Activated naive CD8-positive, alpha-beta T cell (primary cell): ENCODE results near the gene ALPI.
"Not testable (repeated sequence)": the region's sequence is repeated elsewhere in the genome, so short reads cannot be mapped to it uniquely, and the experiment has no call there.

ENCODE experiments used
- H3K27ac Mint-ChIP-seq: one replicate; pipeline ENCODE4 v1.8.0; 2021; ENCODE audit warnings: mixed read lengths
- H3K27me3 Mint-ChIP-seq: one replicate; pipeline ENCODE4 v1.8.0; 2021; ENCODE audit warnings: mixed read lengths
- H3K36me3 Mint-ChIP-seq: one replicate; pipeline ENCODE4 v1.8.0; 2021; ENCODE audit warnings: mixed read lengths
- H3K4me1 Mint-ChIP-seq: one replicate; pipeline ENCODE4 v1.8.0; 2021; ENCODE audit warnings: low read depth, mixed read lengths
- H3K4me3 Mint-ChIP-seq: one replicate; pipeline ENCODE4 v1.8.0; 2021; ENCODE audit warnings: mild to moderate bottlenecking, mixed read lengths
- H3K9me3 Mint-ChIP-seq: one replicate; pipeline ENCODE4 v1.8.0; 2021; ENCODE audit warnings: low read depth, mixed read lengths

Gene ALPI

GRCh38 chr2:232455426-232456255 lies at the start of gene ALPI:
ALPI (plus strand) TSS chr2:232456153; CDS start chr2:232456200, 47 bp downstream.
- H3K36me3 Mint-ChIP-seq: no peaks in the 10 kb centered on the region
- no peak within 1 kb of the TSS for H3K4me3 Mint-ChIP-seq
- no peaks in the 10 kb centered on the region for H3K4me1 Mint-ChIP-seq
- peaks cover 7% of the 10 kb centered on the region for H3K27me3 Mint-ChIP-seq
- no peak within 1 kb of the TSS for H3K27ac Mint-ChIP-seq
- H3K9me3 Mint-ChIP-seq: no peaks in the 10 kb centered on the region

DNA sequence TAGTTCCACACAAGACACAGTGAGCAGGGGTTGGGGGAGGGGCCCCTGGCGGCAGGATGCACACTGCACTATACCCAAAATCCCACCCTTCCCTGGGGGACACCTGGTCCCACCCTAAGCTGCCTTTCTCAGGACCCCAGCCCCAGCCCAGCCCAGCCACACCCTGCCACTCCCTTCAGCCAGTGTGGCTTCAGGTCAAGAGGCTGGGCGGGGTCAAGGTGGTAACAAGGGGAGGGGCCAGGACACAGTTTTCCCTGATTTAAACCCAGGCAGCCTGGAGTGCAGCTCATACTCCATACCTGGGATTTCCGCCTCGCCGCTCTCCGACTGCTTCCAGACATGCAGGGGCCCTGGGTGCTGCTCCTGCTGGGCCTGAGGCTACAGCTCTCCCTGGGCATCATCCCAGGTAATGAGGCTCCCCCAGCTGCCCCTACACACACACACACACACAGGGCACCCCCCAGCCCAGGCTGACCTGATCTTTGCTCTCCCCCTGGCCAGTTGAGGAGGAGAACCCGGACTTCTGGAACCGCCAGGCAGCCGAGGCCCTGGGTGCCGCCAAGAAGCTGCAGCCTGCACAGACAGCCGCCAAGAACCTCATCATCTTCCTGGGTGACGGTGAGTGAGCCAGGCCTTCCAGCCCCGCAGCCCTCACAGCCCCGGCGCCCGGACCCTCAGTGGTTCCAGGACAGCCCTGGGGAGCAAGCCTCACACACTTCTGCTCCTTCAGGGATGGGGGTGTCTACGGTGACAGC lies 49.2 kb upstream of the ALPI start, which contains the start of gene ALPG:
TSS of gene ALPG (plus strand) at position 289 of the 755 bp plus-strand sequence. CDS start at position 340, 51 bp downstream.
- no peak within 1 kb of the TSS for H3K27ac Mint-ChIP-seq
- no peaks in the 10 kb centered on the region for H3K4me1 Mint-ChIP-seq
- no peaks in the 10 kb centered on the region for H3K9me3 Mint-ChIP-seq
- H3K27me3 Mint-ChIP-seq: no peaks in the 10 kb centered on the region
- no peaks in the 10 kb centered on the region for H3K36me3 Mint-ChIP-seq
- H3K4me3 Mint-ChIP-seq: no peak within 1 kb of the TSS

DNA sequence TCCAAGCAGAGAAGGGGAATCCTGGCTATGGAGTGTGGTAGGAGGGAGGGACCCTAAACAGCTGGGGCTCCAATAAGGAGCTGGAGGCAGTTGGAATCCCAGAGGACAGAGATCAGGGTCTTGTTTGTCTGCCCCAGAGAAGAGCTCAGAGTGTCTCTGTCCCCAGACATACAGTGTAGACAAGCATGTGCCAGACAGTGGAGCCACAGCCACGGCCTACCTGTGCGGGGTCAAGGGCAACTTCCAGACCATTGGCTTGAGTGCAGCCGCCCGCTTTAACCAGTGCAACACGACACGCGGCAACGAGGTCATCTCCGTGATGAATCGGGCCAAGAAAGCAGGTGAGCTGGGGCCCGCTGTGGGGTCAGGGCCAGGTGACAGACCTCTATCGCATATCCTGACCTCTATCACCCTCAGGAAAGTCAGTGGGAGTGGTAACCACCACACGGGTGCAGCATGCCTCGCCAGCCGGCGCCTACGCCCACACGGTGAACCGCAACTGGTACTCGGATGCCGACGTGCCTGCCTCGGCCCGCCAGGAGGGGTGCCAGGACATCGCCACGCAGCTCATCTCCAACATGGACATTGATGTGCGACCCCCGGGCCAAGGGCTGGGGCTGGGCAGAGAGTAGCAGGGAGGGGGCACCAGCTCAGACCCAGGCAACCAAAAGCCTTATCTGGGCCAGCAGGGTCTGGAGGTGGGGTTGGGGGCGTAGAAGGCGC lies 48.4 kb upstream of the ALPI start:
- not testable (repeated sequence) for H3K4me3 Mint-ChIP-seq, H3K9me3 Mint-ChIP-seq, H3K27me3 Mint-ChIP-seq, H3K36me3 Mint-ChIP-seq, H3K27ac Mint-ChIP-seq, H3K4me1 Mint-ChIP-seq

DNA sequence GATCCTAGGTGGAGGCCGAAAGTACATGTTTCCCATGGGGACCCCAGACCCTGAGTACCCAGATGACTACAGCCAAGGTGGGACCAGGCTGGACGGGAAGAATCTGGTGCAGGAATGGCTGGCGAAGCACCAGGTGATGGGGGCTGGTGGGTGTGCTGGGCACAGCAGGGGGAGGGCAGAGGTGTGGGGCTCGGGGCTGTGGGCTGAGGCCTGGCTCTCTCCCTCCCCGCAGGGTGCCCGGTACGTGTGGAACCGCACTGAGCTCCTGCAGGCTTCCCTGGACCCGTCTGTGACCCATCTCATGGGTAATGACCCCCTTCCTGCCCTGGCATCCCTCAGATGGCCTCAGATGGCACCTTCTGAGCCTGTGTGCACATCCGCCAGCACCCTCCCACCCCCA lies 47.7 kb upstream of the ALPI start:
- not testable (repeated sequence) for H3K9me3 Mint-ChIP-seq, H3K27ac Mint-ChIP-seq, H3K36me3 Mint-ChIP-seq, H3K4me3 Mint-ChIP-seq, H3K27me3 Mint-ChIP-seq, H3K4me1 Mint-ChIP-seq

DNA sequence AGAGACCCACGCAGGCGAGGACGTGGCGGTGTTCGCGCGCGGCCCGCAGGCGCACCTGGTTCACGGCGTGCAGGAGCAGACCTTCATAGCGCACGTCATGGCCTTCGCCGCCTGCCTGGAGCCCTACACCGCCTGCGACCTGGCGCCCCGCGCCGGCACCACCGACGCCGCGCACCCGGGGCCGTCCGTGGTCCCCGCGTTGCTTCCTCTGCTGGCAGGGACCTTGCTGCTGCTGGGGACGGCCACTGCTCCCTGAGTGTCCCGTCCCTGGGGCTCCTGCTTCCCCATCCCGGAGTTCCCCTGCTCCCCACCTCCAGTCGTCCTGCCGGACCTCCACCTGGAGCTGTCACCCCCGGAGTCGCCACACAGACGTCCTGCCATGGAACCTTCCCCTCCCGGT lies 46.3 kb upstream of the ALPI start:
- not testable (repeated sequence) for H3K27me3 Mint-ChIP-seq, H3K9me3 Mint-ChIP-seq, H3K27ac Mint-ChIP-seq, H3K4me3 Mint-ChIP-seq, H3K36me3 Mint-ChIP-seq
- peaks cover 12% of the 10 kb centered on the region for H3K4me1 Mint-ChIP-seq

- no peaks in the 10 kb centered on the region for H3K27me3 Mint-ChIP-seq
- no peak overlapping the region for H3K27ac Mint-ChIP-seq
- H3K4me3 Mint-ChIP-seq: no peak overlapping the region
- H3K36me3 Mint-ChIP-seq: no peaks in the 10 kb centered on the region
- peaks cover 12% of the 10 kb centered on the region for H3K4me1 Mint-ChIP-seq
- H3K9me3 Mint-ChIP-seq: no peaks in the 10 kb centered on the region
Observed at GRCh38 chr2:232410238-232410900, 45.6 kb upstream of the ALPI start.

DNA sequence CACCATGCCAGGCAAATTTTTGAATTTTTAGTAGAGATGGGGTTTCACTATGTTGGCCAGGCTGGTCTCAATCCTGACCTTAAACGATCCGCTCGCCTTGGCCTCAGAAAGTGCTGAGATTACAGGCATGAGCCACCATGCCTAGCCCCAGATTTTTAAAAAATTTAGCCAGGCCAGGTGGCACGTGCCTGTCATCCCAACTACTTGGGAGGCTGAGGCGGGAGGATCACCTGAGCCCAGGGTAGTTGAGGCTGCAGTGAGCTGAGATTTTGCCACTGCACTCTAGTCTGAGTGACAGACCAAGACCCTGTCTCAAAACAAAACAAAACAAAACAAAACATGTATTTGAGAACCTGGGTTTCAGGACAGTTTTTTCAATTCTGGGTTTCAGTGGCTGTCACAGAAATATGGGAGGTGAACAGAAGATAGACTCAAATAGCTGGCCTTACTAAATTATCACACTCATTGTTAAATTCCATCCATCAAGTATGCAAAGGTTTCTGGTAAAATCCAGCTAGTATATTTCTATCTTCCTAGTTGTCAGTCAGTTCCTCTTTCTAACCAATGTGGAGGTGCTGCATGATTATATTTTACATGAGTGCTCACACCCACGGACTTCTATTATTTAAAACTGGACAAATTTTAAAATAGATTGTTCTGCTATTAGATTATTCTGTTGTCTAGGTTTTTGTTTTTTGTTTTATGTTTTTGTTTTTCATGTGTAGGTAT lies 43.9 kb upstream of the ALPI start:
- H3K9me3 Mint-ChIP-seq: no peaks in the 10 kb centered on the region
- H3K4me1 Mint-ChIP-seq: peaks cover 12% of the 10 kb centered on the region
- H3K27ac Mint-ChIP-seq: no peak overlapping the region
- H3K4me3 Mint-ChIP-seq: no peak overlapping the region
- H3K36me3 Mint-ChIP-seq: no peaks in the 10 kb centered on the region
- H3K27me3 Mint-ChIP-seq: peaks cover 2% of the 10 kb centered on the region

- Mint-ChIP-seq H3K4me3 (no peak overlapping the region), H3K9me3 (no peaks in the 10 kb centered on the region), H3K4me1 (peaks cover 12% of the 10 kb centered on the region), H3K27ac (no peak overlapping the region), H3K36me3 (no peaks in the 10 kb centered on the region), H3K27me3 (peaks cover 3% of the 10 kb centered on the region)
Observed at GRCh38 chr2:232412986-232413385, 43.0 kb upstream of the ALPI start.

- Mint-ChIP-seq H3K27me3 (peaks cover 7% of the 10 kb centered on the region), H3K4me1 (peaks cover 19% of the 10 kb centered on the region), H3K27ac (no peak overlapping the region), H3K36me3 (no peaks in the 10 kb centered on the region), H3K9me3 (no peaks in the 10 kb centered on the region), H3K4me3 (no peak overlapping the region)
Observed at GRCh38 chr2:232415138-232415690, 40.7 kb upstream of the ALPI start.

- no peaks in the 10 kb centered on the region for H3K36me3 Mint-ChIP-seq
- no peaks in the 10 kb centered on the region for H3K9me3 Mint-ChIP-seq
- H3K27ac Mint-ChIP-seq: no peak overlapping the region
- H3K4me3 Mint-ChIP-seq: no peak overlapping the region
- H3K4me1 Mint-ChIP-seq: peaks cover 19% of the 10 kb centered on the region
- H3K27me3 Mint-ChIP-seq: peaks cover 7% of the 10 kb centered on the region
Observed at GRCh38 chr2:232415736-232416520, 40.0 kb upstream of the ALPI start.

GRCh38 chr2:232416521-232417470 lies 39.2 kb upstream of the ALPI start:
- no peaks in the 10 kb centered on the region for H3K9me3 Mint-ChIP-seq
- peaks cover 21% of the 10 kb centered on the region for H3K4me1 Mint-ChIP-seq
- H3K4me3 Mint-ChIP-seq: no peak overlapping the region
- no peak overlapping the region for H3K27ac Mint-ChIP-seq
- no peaks in the 10 kb centered on the region for H3K36me3 Mint-ChIP-seq
- H3K27me3 Mint-ChIP-seq: peaks cover 9% of the 10 kb centered on the region

DNA sequence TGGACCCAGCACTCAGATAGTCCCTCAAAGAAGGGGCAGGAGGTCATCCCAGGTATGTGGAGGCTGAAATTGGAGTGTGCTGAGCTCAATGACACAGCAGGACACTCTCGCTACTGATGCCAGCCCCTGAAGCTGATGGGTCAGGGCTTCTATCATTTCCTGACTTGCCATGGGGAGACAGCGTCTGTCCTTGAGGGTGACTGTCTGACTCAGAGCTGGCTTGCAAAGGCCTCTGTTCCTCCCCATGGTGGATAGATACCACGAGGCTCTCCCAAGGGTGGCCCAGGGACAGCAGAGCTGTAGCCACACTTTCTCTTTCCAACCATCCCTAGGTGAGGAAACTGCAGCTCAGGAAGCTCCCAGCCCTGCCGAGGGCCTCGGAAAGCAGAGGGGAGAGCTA lies 38.5 kb upstream of the ALPI start:
- peaks cover under 1% of the 10 kb centered on the region for H3K36me3 Mint-ChIP-seq
- no peak overlapping the region for H3K4me3 Mint-ChIP-seq
- peaks cover 13% of the 10 kb centered on the region for H3K27me3 Mint-ChIP-seq
- H3K4me1 Mint-ChIP-seq: peaks cover 22% of the 10 kb centered on the region
- peaks cover under 1% of the 10 kb centered on the region for H3K9me3 Mint-ChIP-seq
- no peak overlapping the region for H3K27ac Mint-ChIP-seq
